HG02759 (cell line): Measurements from ENCODE around the gene SUN5.
"Not testable (repeated sequence)": the region's sequence is repeated elsewhere in the genome, so short reads cannot be mapped to it uniquely, and the experiment has no call there.

Experiments
- ATAC-seq: cut with Tn5 transposase; IDR thresholded peaks from one replicate; pipeline ENCODE4 v1.9.1; 2021; ENCODE audit warnings: mild to moderate bottlenecking, moderate library complexity; ENCODE audit not compliant: unreplicated experiment

Gene SUN5

GRCh38 chr20:32978009-32978335, 26.3 kb downstream of the SUN5 start:
- no peak for ATAC-seq

- no peak for ATAC-seq
Observed at GRCh38 chr20:32977281-32978008, 26.8 kb downstream of the SUN5 start.

GRCh38 chr20:32976746-32977145, 27.5 kb downstream of the SUN5 start:
- ATAC-seq, result no peak

GRCh38 chr20:32975698-32976674, 28.2 kb downstream of the SUN5 start:
- ATAC-seq, result no peak

- ATAC-seq, result not testable (repeated sequence)
Observed at GRCh38 chr20:32975121-32975520, 29.1 kb downstream of the SUN5 start.

- ATAC-seq, result not testable (repeated sequence)
Observed at GRCh38 chr20:32974204-32975064, 29.8 kb downstream of the SUN5 start.

- ATAC-seq, result no peak
Observed at GRCh38 chr20:32973077-32973717, 31.0 kb downstream of the SUN5 start.

- ATAC-seq, result peak; percentile 90
Observed at GRCh38 chr20:32972181-32973076, 31.8 kb downstream of the SUN5 start.

- ATAC-seq, result peak; percentile 21
Observed at GRCh38 chr20:32971703-32972161, 32.5 kb downstream of the SUN5 start.

GRCh38 chr20:32970973-32971300, 33.3 kb downstream of the SUN5 start:
- no peak for ATAC-seq

- no peak for ATAC-seq
Observed at GRCh38 chr20:32970115-32970972, 33.9 kb downstream of the SUN5 start.

GRCh38 chr20:32969356-32970114, 34.7 kb downstream of the SUN5 start:
- no peak for ATAC-seq

- ATAC-seq, result no peak
Observed at GRCh38 chr20:32968478-32969241, 35.6 kb downstream of the SUN5 start.

GRCh38 chr20:32967961-32968457, 36.2 kb downstream of the SUN5 start:
- ATAC-seq, result no peak

GRCh38 chr20:32966881-32967781, 37.1 kb downstream of the SUN5 start:
- no peak for ATAC-seq

GRCh38 chr20:32966382-32966781, 37.9 kb downstream of the SUN5 start:
- ATAC-seq, result no peak
